HCT116 (cell line): ENCODE results near the gene CCDC182. TPM values are rescaled to one million over a fixed set of nuclear protein-coding genes. Genes with fewer than 3 reads are reported as not detected.

ENCODE experiments used
- ATAC-seq: fragments of 200-7000 bp; cut with Tn5 transposase; 2 replicates; pipeline ENCODE4 v1.9.1; 2020; ENCODE audit warnings: mild to moderate bottlenecking, moderate library complexity
- BruUV-seq: library from RNA; stranded (reverse); fragments of 400-500 nt; replicated peaks from 2 replicates; lab custom pipeline; 2021; lab: Mats Ljungman, UMichigan
- CTCF ChIA-PET: fragments of 300-600 bp; sonication (Branson Sonifier 250); formaldehyde crosslinking; loops from one replicate; lab custom pipeline; 2021; ENCODE audit warnings: antibody characterized with exemption; lab: Charles Lee
- POLR2A ChIA-PET: fragments of 300-600, 350-600 bp; sonication (Branson Sonifier 250); formaldehyde crosslinking; loops from one replicate; lab custom pipeline; 2021; ENCODE audit warnings: antibody characterized with exemption; lab: Charles Lee
- RAD21 ChIA-PET, 2 experiments: fragments of 300-600 bp; sonication (Branson Sonifier 250); formaldehyde crosslinking; loops; one replicate each; lab custom pipeline; 2023; ENCODE audit warnings: low total read pairs in 2 of 2; ENCODE audit not compliant: uncharacterized antibody in 2 of 2, unreplicated experiment in 2 of 2, low non-redundant PET in 1 of 2; lab: Charles Lee
- DNase-seq: peaks from one replicate; pipeline ENCODE4 v3.0.0-alpha.2; 2010; ENCODE audit warnings: low read depth, low spot score
- H2AFZ ChIP-seq: fragments of 200-600 bp; shearing (Covaris generic), sonication (generic); 2 replicates; pipeline ENCODE4 v1.6.1; 2017; ENCODE audit warnings: low read depth, mixed run types, mixed read lengths, antibody characterized with exemption, low read length; ENCODE audit not compliant: poor library complexity, severe bottlenecking
- H3K27ac ChIP-seq: 2 replicates; pipeline ENCODE4 v1.5.1; 2012; ENCODE audit warnings: low read depth, low read length
- H3K27me3 ChIP-seq: fragments of 200-600 bp; sonication (generic); 2 replicates; pipeline ENCODE4 v1.6.1; 2016; ENCODE audit warnings: mixed run types, low read length, mixed read lengths; ENCODE audit not compliant: insufficient read depth
- H3K36me3 ChIP-seq, 2 experiments: fragments of 200-500 bp in 1 of 2; fragments of 200-600 bp in 1 of 2; sonication (Bioruptor generic) in 1 of 2; sonication (generic) in 1 of 2; 2 replicates each; pipeline versions ENCODE4 v1.5.1 to v1.6.1; 2014 to 2016; ENCODE audit warnings: low read length in 2 of 2, inconsistent platforms in 1 of 2, mixed read lengths in 1 of 2, mixed run types in 1 of 2; ENCODE audit not compliant: insufficient read depth in 2 of 2, control insufficient read depth in 1 of 2
- H3K4me1 ChIP-seq, 2 experiments: fragments of 200-600 bp in 1 of 2; sonication (generic) in 1 of 2; 2 replicates each; pipeline versions ENCODE4 v1.5.1 to v1.6.1; 2012 to 2017; ENCODE audit warnings: low read length in 2 of 2, inconsistent platforms in 1 of 2, mild to moderate bottlenecking in 1 of 2, mixed read lengths in 1 of 2, mixed run types in 1 of 2, moderate library complexity in 1 of 2; ENCODE audit not compliant: insufficient read depth in 2 of 2, control insufficient read depth in 1 of 2
- H3K4me2 ChIP-seq: fragments of 200-600 bp; sonication (generic); 2 replicates; pipeline ENCODE4 v1.6.1; 2017; ENCODE audit warnings: mixed run types, low read length, mixed read lengths
- H3K4me3 ChIP-seq, 2 experiments: fragments of 200-600 bp in 1 of 2; sonication (generic) in 1 of 2; replicated peaks in 1 of 2; 2 replicates each; pipeline ENCODE4 v1.5.1; 2011 to 2016; ENCODE audit warnings: low read length in 2 of 2, control low read depth in 1 of 2, low read depth in 1 of 2, mild to moderate bottlenecking in 1 of 2, mixed read lengths in 1 of 2, mixed run types in 1 of 2
- H3K79me2 ChIP-seq: fragments of 200-600 bp; sonication (generic); 2 replicates; pipeline ENCODE4 v1.6.1; 2017; ENCODE audit warnings: mild to moderate bottlenecking, mixed run types, low read length, moderate library complexity, mixed read lengths; ENCODE audit not compliant: insufficient read depth
- H3K9ac ChIP-seq: fragments of 200-600 bp; sonication (generic); 2 replicates; pipeline ENCODE4 v1.6.1; 2016; ENCODE audit warnings: low read length, mixed read lengths
- H3K9me2 ChIP-seq: fragments of 200-600 bp; sonication (generic), shearing (Covaris generic); 2 replicates; pipeline ENCODE4 v1.6.1; 2017; ENCODE audit warnings: mixed run types, mild to moderate bottlenecking, moderate library complexity; ENCODE audit not compliant: insufficient read depth
- H3K9me3 ChIP-seq, 2 experiments: fragments of 200-500 bp in 1 of 2; fragments of 200-600 bp in 1 of 2; sonication (Bioruptor generic) in 1 of 2; sonication (generic) in 1 of 2; 2 replicates each; pipeline ENCODE4 v1.6.1; 2014 to 2017; ENCODE audit warnings: low read length in 2 of 2, mixed read lengths in 2 of 2, inconsistent platforms in 1 of 2, low read depth in 1 of 2, mild to moderate bottlenecking in 1 of 2, mixed run types in 1 of 2, moderate library complexity in 1 of 2; ENCODE audit not compliant: control insufficient read depth in 1 of 2, insufficient read depth in 1 of 2
- H4K20me1 ChIP-seq: fragments of 200-600 bp; sonication (generic), shearing (Covaris generic); 2 replicates; pipeline ENCODE4 v1.6.1; 2017; ENCODE audit warnings: mixed run types, mild to moderate bottlenecking, moderate library complexity; ENCODE audit not compliant: insufficient read depth
- CBX3 ChIP-seq: IDR thresholded peaks from 2 replicates; pipeline ENCODE4 v1.6.1; 2012; ENCODE audit warnings: low read depth
- intact Hi-C: fragments of 100-400 bp; cut with micrococcal nuclease; formaldehyde crosslinking; loops from 2 replicates; pipeline ENCODE4 v1.10.0; 2022
- total RNA-seq: library from RNA; stranded (reverse); gene quantifications from one replicate; pipeline ENCODE4 v1.2.1, GENCODE V29; 2021; ENCODE audit not compliant: unreplicated experiment
- TF ChIP-seq, protein P1 (sequence below): IDR thresholded peaks from 2 replicates; pipeline ENCODE4 v1.6.1; 2012; ENCODE audit warnings: low read depth

The CCDC182 gene
- total RNA-seq, 1 experiment from 2014 or later, result not detected

- TF ChIP-seq, protein P1, sequence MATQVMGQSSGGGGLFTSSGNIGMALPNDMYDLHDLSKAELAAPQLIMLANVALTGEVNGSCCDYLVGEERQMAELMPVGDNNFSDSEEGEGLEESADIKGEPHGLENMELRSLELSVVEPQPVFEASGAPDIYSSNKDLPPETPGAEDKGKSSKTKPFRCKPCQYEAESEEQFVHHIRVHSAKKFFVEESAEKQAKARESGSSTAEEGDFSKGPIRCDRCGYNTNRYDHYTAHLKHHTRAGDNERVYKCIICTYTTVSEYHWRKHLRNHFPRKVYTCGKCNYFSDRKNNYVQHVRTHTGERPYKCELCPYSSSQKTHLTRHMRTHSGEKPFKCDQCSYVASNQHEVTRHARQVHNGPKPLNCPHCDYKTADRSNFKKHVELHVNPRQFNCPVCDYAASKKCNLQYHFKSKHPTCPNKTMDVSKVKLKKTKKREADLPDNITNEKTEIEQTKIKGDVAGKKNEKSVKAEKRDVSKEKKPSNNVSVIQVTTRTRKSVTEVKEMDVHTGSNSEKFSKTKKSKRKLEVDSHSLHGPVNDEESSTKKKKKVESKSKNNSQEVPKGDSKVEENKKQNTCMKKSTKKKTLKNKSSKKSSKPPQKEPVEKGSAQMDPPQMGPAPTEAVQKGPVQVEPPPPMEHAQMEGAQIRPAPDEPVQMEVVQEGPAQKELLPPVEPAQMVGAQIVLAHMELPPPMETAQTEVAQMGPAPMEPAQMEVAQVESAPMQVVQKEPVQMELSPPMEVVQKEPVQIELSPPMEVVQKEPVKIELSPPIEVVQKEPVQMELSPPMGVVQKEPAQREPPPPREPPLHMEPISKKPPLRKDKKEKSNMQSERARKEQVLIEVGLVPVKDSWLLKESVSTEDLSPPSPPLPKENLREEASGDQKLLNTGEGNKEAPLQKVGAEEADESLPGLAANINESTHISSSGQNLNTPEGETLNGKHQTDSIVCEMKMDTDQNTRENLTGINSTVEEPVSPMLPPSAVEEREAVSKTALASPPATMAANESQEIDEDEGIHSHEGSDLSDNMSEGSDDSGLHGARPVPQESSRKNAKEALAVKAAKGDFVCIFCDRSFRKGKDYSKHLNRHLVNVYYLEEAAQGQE, result peak; percentile 56
- TF ChIP-seq CBX3, result no peak
- H3K27me3 ChIP-seq, result no peaks in the 10 kb centered on the region
- H3K4me1 ChIP-seq, result no peaks in the 10 kb centered on the region
- BruUV-seq, result no TSS peak
- RAD21 ChIA-PET, result no interaction called here
- ATAC-seq (peak; percentile 58; the same call in 1 of the 2 replicates), DNase-seq (no peak)
- no peaks in the 10 kb centered on the region for H4K20me1 ChIP-seq
- no peaks in the 10 kb centered on the region for H3K79me2 ChIP-seq
- H3K9me3 ChIP-seq, result no peaks in the 10 kb centered on the region
- POLR2A ChIA-PET, result no interaction called here
- no peak overlapping the region for H3K4me3 ChIP-seq
- H3K9ac ChIP-seq, result no peak overlapping the region
- H3K27ac ChIP-seq, result no peak overlapping the region
- no peaks in the 10 kb centered on the region for H3K36me3 ChIP-seq
- CTCF ChIA-PET, result interaction anchor here (0.8 to 1.5 kb wide), 2 partner anchors 9 to 28 kb away, joined by 3 to 6 read pairs; no protein-coding TSS in a partner anchor
- intact Hi-C loops, result no loop called here
- no peaks in the 10 kb centered on the region for H3K9me2 ChIP-seq
- H3K4me2 ChIP-seq, result no peak overlapping the region
- no peak overlapping the region for H2AFZ ChIP-seq
Measured at GRCh38 chr17:57755480-57756070, 10.5 kb upstream of the CCDC182 start.
